Endodermal cell (in vitro differentiated cells): ENCODE data around the gene MRPL49. TPM values are rescaled to one million over a fixed set of nuclear protein-coding genes. Genes with fewer than 3 reads are reported as not detected.

Source experiments
- DNase-seq: peaks from one replicate; pipeline ENCODE4 v3.0.0-alpha.2; 2017
- H3K27ac ChIP-seq: 2 replicates; pipeline ENCODE4 v1.5.1; 2013; ENCODE audit warnings: mild to moderate bottlenecking, low read depth, low read length, moderate library complexity
- H3K27me3 ChIP-seq: 2 replicates; pipeline ENCODE4 v1.6.1; 2013; ENCODE audit warnings: mild to moderate bottlenecking, low read length, moderate library complexity; ENCODE audit not compliant: insufficient read depth, control insufficient read depth, poor library complexity, severe bottlenecking
- H3K36me3 ChIP-seq: 2 replicates; pipeline ENCODE4 v1.7.0; 2013; ENCODE audit warnings: mild to moderate bottlenecking, low read length, moderate library complexity; ENCODE audit not compliant: control insufficient read depth, insufficient read depth
- H3K4me1 ChIP-seq: one replicate; pipeline ENCODE4 v1.7.0; 2013; ENCODE audit warnings: low read length; ENCODE audit not compliant: control insufficient read depth, insufficient read depth
- H3K4me3 ChIP-seq: 2 replicates; pipeline ENCODE4 v1.5.1; 2013; ENCODE audit warnings: mild to moderate bottlenecking, low read length, moderate library complexity
- H3K9ac ChIP-seq: 2 replicates; pipeline ENCODE4 v1.6.1; 2013; ENCODE audit warnings: mild to moderate bottlenecking, low read length, moderate library complexity; ENCODE audit not compliant: poor library complexity, severe bottlenecking; ENCODE audit errors: extremely low read depth
- H3K9me3 ChIP-seq: 2 replicates; pipeline ENCODE4 v1.6.1; 2013; ENCODE audit warnings: mild to moderate bottlenecking, low read length, moderate library complexity; ENCODE audit not compliant: control insufficient read depth
- H3K27ac Mint-ChIP-seq: 2 replicates; pipeline ENCODE4 v1.8.0; 2020; ENCODE audit warnings: mixed read lengths
- H3K27me3 Mint-ChIP-seq: 2 replicates; pipeline ENCODE4 v1.8.0; 2021; ENCODE audit warnings: mild to moderate bottlenecking, mixed read lengths; ENCODE audit not compliant: insufficient read depth
- H3K36me3 Mint-ChIP-seq: 2 replicates; pipeline ENCODE4 v1.8.0; 2020; ENCODE audit warnings: low read depth, mixed read lengths
- H3K4me1 Mint-ChIP-seq: 2 replicates; pipeline ENCODE4 v1.8.0; 2020; ENCODE audit warnings: mixed read lengths
- H3K4me3 Mint-ChIP-seq: 2 replicates; pipeline ENCODE4 v1.8.0; 2020; ENCODE audit warnings: mild to moderate bottlenecking, moderate library complexity, mixed read lengths
- H3K9me3 Mint-ChIP-seq: 2 replicates; pipeline ENCODE4 v1.8.0; 2020; ENCODE audit warnings: mild to moderate bottlenecking, mixed read lengths
- CTCF ChIP-seq: fragments of 200-600 bp; sonication (generic); conservative IDR thresholded peaks from 2 replicates; pipeline ENCODE4 v1.5.0; 2021; ENCODE audit warnings: antibody characterized with exemption, mild to moderate bottlenecking
- WGBS, 2 experiments: methylation state at CpG; one replicate each; pipeline versions ENCODE4 v1.1.5 to v1.1.7; 2013; ENCODE audit warnings: missing lambda C conversion rate in 2 of 2, mixed read lengths in 1 of 2; ENCODE audit not compliant: insufficient coverage in 1 of 2, insufficient read length in 1 of 2; 5-methylcytosine and 5-hydroxymethylcytosine counted together
- total RNA-seq, 2 donors: library from RNA; stranded (reverse); fragmentation: NEBNext Ultra II Directional in 1 of 2; extraction: Animal tissue kit (Norgen Biotek cat#: 25700) in 1 of 2; gene quantifications; 2 replicates in 1 of 2; 3 replicates in 1 of 2; pipeline ENCODE4 v1.2.1, GENCODE V29; 2021

The MRPL49 gene
- total RNA-seq, 2 donors from 2014 or later: 53.9 to 56.6 TPM

- no peak for TF ChIP-seq CTCF
- H3K27ac ChIP-seq: no peak overlapping the region
- no peaks in the 10 kb centered on the region for H3K4me1 ChIP-seq
- Mint-ChIP-seq H3K4me3 (no peak overlapping the region), H3K36me3 (peaks cover 42% of the 10 kb centered on the region), H3K4me1 (peaks cover 12% of the 10 kb centered on the region), H3K27me3 (no peaks in the 10 kb centered on the region), H3K9me3 (no peaks in the 10 kb centered on the region), H3K27ac (no peak overlapping the region)
- H3K9ac ChIP-seq: no peak overlapping the region
- H3K4me3 ChIP-seq: no peak overlapping the region
- DNase-seq: no peak
- no peaks in the 10 kb centered on the region for H3K27me3 ChIP-seq
- H3K36me3 ChIP-seq: peaks cover 62% of the 10 kb centered on the region
- no peaks in the 10 kb centered on the region for H3K9me3 ChIP-seq
- 92 to 95% methylated on average over 10 to 19 of the region's 19 CpGs for WGBS, 2 experiments
Observed at GRCh38 chr11:65130631-65131416, 8.7 kb downstream of the MRPL49 start.

GRCh38 chr11:65131417-65131776 is 9.3 kb downstream of the MRPL49 start:
- Mint-ChIP-seq H3K27ac (no peak overlapping the region), H3K9me3 (no peaks in the 10 kb centered on the region), H3K4me1 (peaks cover 17% of the 10 kb centered on the region), H3K36me3 (peaks cover 38% of the 10 kb centered on the region), H3K27me3 (no peaks in the 10 kb centered on the region), H3K4me3 (no peak overlapping the region)
- no peaks in the 10 kb centered on the region for H3K9me3 ChIP-seq
- DNase-seq: no peak
- H3K27me3 ChIP-seq: no peaks in the 10 kb centered on the region
- 93% methylated on average over 3 of the region's 3 CpGs; no CpG with 5 or more reads in 1 of the 2 experiments for WGBS, 2 experiments
- no peak for TF ChIP-seq CTCF
- no peak overlapping the region for H3K27ac ChIP-seq
- H3K4me1 ChIP-seq: no peaks in the 10 kb centered on the region
- H3K4me3 ChIP-seq: no peak overlapping the region
- H3K36me3 ChIP-seq: peaks cover 57% of the 10 kb centered on the region
- H3K9ac ChIP-seq: no peak overlapping the region

- no peaks in the 10 kb centered on the region for H3K4me1 ChIP-seq
- no peak for DNase-seq
- no peaks in the 10 kb centered on the region for H3K27me3 Mint-ChIP-seq
- 85 to 92% methylated on average over 5 to 6 of the region's 6 CpGs for WGBS, 2 experiments
- no peaks in the 10 kb centered on the region for H3K27me3 ChIP-seq
- H3K9me3 ChIP-seq: no peaks in the 10 kb centered on the region
- no peaks in the 10 kb centered on the region for H3K9me3 Mint-ChIP-seq
- H3K36me3 ChIP-seq: peaks cover 52% of the 10 kb centered on the region
- H3K4me1 Mint-ChIP-seq: peaks cover 19% of the 10 kb centered on the region
- no peak overlapping the region for H3K4me3 Mint-ChIP-seq
- H3K9ac ChIP-seq: no peak overlapping the region
- no peak for TF ChIP-seq CTCF
- peaks cover 33% of the 10 kb centered on the region for H3K36me3 Mint-ChIP-seq
- no peak overlapping the region for H3K4me3 ChIP-seq
- no peak overlapping the region for H3K27ac Mint-ChIP-seq
- no peak overlapping the region for H3K27ac ChIP-seq
Observed at GRCh38 chr11:65131895-65132237, 9.7 kb downstream of the MRPL49 start.
